ENCODE measurements around the gene AFF1.

GRCh38 chr4:86926435-86927086 lies 8.2 kb upstream of the AFF1 start:
- TF ChIP-seq CTCF (IDR thresholded peaks at IDR 0.05): no peak
- no peak for TF ChIP-seq POLR2A (IDR thresholded peaks at IDR 0.05)

All from esophagus squamous epithelium (tissue), 4 donors.